Measurements from ENCODE around the gene TRAPPC12.

GRCh38 chr2:3392216-3392615 lies 12.7 kb downstream of the TRAPPC12 start:
- no peak for TF ChIP-seq CTCF (IDR thresholded peaks at IDR 0.05; ENCODE audit: low read depth, low read length, poor library complexity, severe bottlenecking)
- TF ChIP-seq EZH2phosphoT487 (IDR thresholded peaks at IDR 0.05; ENCODE audit: borderline replicate concordance, low read length), result no peak
